Neutrophil (primary cell): Measurements from ENCODE around the gene RINL.

Source experiments
- H3K27ac ChIP-seq: fragments of 200-600 bp; sonication (generic); 2 replicates; pipeline ENCODE4 v1.5.1; 2016; ENCODE audit warnings: mild to moderate bottlenecking, moderate library complexity
- H3K27me3 ChIP-seq: fragments of 200-600 bp; sonication (generic); 2 replicates; pipeline ENCODE4 v1.6.0; 2016; ENCODE audit warnings: mild to moderate bottlenecking
- H3K36me3 ChIP-seq: fragments of 200-600 bp; sonication (generic); 2 replicates; pipeline ENCODE4 v1.5.1; 2017
- H3K4me1 ChIP-seq, 2 experiments: fragments of 200-600 bp in 1 of 2; sonication (generic) in 1 of 2; 1 replicate in 1 of 2; 2 replicates in 1 of 2; pipeline versions ENCODE4 v1.5.1 to v1.6.1; 2013 to 2016; ENCODE audit warnings: low read depth in 1 of 2, low read length in 1 of 2, mild to moderate bottlenecking in 1 of 2, moderate library complexity in 1 of 2; ENCODE audit not compliant: control insufficient read depth in 1 of 2, insufficient read depth in 1 of 2
- H3K4me3 ChIP-seq, 2 experiments: fragments of 200-600 bp in 1 of 2; sonication (generic) in 1 of 2; 1 replicate in 1 of 2; 2 replicates in 1 of 2; pipeline ENCODE4 v1.5.1; 2013 to 2016; ENCODE audit warnings: low read depth in 1 of 2, low read length in 1 of 2, mild to moderate bottlenecking in 1 of 2, moderate library complexity in 1 of 2
- H3K9me3 ChIP-seq: fragments of 200-600 bp; sonication (generic); 2 replicates; pipeline ENCODE4 v1.5.1; 2016
- CTCF ChIP-seq: fragments of 200-600 bp; sonication (generic); IDR thresholded peaks from 2 replicates; pipeline ENCODE4 v1.5.1; 2016; ENCODE audit warnings: antibody characterized with exemption

Gene RINL

GRCh38 chr19:38920602-38921419 is 42.7 kb upstream of the RINL start:
- Histone ChIP-seq H3K36me3 (no peaks in the 10 kb centered on the region), H3K4me1 (no peaks in the 10 kb centered on the region), H3K9me3 (no peaks in the 10 kb centered on the region), H3K27me3 (no peaks in the 10 kb centered on the region), H3K27ac (no peak overlapping the region), H3K4me3 (no peak overlapping the region)
- no peak for TF ChIP-seq CTCF

GRCh38 chr19:38919837-38920601 is 41.9 kb upstream of the RINL start:
- Histone ChIP-seq H3K4me1 (no peaks in the 10 kb centered on the region), H3K9me3 (no peaks in the 10 kb centered on the region), H3K36me3 (no peaks in the 10 kb centered on the region), H3K4me3 (no peak overlapping the region), H3K27ac (no peak overlapping the region), H3K27me3 (no peaks in the 10 kb centered on the region)
- no peak for TF ChIP-seq CTCF

- no peaks in the 10 kb centered on the region for H3K9me3 ChIP-seq
- H3K27ac ChIP-seq = no peak overlapping the region
- no peaks in the 10 kb centered on the region for H3K36me3 ChIP-seq
- no peaks in the 10 kb centered on the region for H3K27me3 ChIP-seq
- no peaks in the 10 kb centered on the region for H3K4me1 ChIP-seq
- no peak for TF ChIP-seq CTCF
- no peak overlapping the region for H3K4me3 ChIP-seq
These were observed 40.5 kb upstream of the RINL start for GRCh38 chr19:38918526-38918925.

DNA sequence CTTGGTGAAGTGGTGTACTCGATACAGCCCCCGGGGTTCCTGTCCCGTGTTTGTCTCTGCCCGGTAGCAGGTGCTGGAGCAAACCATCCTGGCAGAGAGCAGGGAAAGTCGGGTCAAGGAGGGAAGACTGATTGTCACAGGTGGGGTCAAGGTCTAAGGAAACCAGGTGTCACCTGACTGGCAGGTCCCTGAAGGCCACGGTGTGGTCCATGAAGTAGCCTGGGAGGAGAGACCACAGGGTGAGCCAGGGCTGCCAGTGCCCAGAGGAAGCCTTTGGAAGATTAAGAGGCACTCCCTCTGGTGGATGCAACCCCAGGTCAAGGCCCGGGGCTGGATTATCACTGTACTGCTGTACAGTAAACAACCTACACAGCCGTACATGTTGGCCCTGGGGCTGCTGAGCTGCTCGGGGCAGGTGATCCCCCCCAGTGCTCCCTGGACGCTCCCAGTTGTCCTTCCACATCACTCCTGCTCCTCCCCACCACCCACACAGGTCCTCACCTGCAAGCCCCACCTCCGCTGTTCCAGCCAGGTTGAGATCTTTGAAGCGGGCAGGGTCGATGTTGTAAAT is 39.9 kb upstream of the RINL start:
- H3K4me1 ChIP-seq = no peaks in the 10 kb centered on the region
- H3K9me3 ChIP-seq = no peaks in the 10 kb centered on the region
- no peak overlapping the region for H3K27ac ChIP-seq
- H3K4me3 ChIP-seq = no peak overlapping the region
- no peak for TF ChIP-seq CTCF
- H3K27me3 ChIP-seq = no peaks in the 10 kb centered on the region
- H3K36me3 ChIP-seq = no peaks in the 10 kb centered on the region

DNA sequence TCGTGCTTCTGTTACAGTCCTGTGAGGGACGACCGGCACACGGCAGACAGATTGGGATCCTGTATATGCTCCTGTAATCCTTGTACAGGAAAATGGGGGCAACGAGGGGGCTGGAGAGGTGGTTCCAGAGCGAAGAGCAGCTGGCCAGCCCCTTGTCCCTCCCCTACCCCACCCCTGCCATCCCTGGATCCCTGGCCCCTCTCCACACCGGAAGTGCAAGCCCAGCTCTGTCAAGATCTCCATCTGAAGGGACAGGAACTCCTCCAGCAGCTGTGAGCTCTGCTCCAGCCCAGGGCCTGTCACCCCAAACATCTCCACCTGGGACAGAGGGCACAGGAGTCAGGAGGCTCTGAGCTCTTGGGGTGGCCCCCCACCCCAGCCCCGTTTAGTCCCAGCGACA is 39.4 kb upstream of the RINL start:
- no peak for TF ChIP-seq CTCF

More for the DNA sequence above, 39.4 kb upstream of the RINL start:
- no peaks in the 10 kb centered on the region for H3K4me1 ChIP-seq
- H3K9me3 ChIP-seq = no peaks in the 10 kb centered on the region
- no peak overlapping the region for H3K27ac ChIP-seq
- no peak overlapping the region for H3K4me3 ChIP-seq
- H3K36me3 ChIP-seq = no peaks in the 10 kb centered on the region
- peaks cover under 1% of the 10 kb centered on the region for H3K27me3 ChIP-seq
